ENCODE measurements around the gene CTRL.
"Not testable (repeated sequence)": the region's sequence is repeated elsewhere in the genome, so short reads cannot be mapped to it uniquely, and the experiment has no call there.

Gene CTRL

GRCh38 chr16:67940446-67941089 lies 8.9 kb upstream of the CTRL start:
- DNase-seq, result no peak

DNA sequence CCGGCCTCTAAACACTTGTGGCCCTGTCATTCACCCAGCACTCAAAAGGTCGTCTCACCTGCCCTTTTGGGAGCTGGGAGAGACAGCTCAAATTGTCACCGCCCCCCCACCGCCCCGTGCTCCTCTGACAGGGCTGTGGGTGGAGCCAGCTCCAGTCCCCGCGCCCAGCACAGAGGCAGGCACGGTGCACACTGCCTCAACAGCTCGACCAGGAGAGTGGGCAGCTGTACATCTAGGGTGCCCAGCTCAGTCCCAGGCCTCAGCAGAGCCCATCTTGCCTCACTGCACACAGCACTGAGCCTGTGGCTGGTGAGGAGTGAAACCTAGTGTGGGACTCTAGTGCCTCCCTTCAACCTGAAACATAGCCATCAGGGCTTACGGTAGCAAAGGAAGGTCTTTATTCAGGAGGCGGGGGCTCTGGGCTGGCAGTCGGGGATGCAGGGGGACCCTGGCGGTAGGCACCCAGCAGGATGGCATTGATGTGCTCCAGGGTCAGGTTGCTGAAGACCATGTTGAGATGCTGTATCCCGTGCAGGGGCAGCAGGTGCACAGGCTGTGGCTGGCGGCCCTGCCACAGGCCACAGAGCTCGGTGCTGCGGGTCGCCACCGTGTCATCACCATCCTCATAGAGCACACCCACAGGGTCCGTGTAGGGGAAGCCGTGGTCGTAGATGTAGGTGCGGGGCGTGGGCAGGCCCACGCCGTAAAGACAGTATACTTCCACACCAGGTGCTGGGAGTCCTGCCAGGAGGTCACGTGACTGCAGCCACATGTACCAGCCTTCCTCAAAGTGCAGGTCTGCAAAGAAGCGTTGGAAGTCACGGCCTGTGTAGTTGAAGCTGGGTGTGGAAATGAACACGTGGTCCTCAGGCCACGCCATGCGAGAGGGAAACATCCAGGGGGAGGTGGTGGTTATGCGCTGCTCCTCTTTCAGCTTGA lies 8.1 kb upstream of the CTRL start:
- DNase-seq, result peak; percentile 34

DNA sequence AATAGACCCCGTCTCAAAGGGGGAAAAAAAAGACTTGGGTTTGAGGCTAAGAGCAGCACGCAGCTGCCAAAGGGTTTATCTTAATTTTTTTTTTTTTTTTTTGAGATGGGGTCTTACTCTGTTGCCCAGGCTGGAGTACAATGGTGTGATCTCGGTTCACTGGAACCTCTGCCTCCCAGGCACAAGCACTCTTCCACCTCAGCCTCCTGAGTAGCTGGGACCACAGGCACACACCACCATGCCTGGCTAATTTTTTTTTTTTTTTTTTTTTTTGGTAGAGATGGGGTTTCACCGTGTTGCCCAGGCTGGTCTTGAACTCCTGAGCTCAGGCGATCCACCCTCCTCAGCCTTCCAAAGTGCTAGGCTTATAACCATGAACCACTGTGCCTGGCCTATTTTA lies 6.1 kb upstream of the CTRL start:
- not testable (repeated sequence) for DNase-seq

DNA sequence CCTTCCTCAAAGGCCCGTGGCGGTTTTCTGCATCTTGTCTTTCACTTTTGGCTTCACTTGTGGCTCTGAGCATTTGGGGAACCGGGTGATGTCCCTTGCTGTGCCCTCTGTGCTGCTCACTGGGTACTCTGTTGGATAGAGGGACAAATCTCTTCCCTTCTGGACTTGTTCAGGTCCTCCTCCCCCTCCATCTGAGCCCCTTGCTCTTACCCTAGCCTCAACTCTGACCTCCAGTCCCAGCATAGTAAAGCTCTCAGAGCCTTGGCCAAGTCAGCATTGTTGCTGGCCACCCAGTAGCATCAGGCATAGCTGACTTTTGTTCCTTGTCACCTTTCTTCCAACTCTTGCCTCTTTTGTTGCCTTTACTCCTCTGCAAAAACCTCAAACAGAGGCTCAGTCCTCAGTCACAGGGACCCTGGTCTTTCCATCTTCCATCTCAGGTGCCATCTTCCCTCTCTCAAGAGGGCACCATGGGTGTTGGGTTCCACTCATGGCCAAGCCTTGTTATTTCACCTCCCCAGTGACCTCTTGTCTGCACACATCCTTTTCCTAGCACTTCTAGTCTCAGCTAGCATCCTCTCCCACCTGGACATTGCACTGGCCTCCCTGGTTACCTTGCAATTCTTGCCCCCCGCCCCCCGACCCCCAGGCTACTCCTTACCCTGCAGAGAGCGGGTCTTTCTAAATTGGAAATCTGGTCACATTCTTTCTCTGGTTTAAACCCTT lies 5.4 kb upstream of the CTRL start:
- peak; percentile 79 for DNase-seq

- DNase-seq, result no peak
These were observed 4.6 kb upstream of the CTRL start, which contains the start of gene PSMB10 for GRCh38 chr16:67936124-67936879. Gene PSMB10 (minus strand): TSS chr16:67936850. CDS start chr16:67936749, 101 bp downstream.

DNA sequence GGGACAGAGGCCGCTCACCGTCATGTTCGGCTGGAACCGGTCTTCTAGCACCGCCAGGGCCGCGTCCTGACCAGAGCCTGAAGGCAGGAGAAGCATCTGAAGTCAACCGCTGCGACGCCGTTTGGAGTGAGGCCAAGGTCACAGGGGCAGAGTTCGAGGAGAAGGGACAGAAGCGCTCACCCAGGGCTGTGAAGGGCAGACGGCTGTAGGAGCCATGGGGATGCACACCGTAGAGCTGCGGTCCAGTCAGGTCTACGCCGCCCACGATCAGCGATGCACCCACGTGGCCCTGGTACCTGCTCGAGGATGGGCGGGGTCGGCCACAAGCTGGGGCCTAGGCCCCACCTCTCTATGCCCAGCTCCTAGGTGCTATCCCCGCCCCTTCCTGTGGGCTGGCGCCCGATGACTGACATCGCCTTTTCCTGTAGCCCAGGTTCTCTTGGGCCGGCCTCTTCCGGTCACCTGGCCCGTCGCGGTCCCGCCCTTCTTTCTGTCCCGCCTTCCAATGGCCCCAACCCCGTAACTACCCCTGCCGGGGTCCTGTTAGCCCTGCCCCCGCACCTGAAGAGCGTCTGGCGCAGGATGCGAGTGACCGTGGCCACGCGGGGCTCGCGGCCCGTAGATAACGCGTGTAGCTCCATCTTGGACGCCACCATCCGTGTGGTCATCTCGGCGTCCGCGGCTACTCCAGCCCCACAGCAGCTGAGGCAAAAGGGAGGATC lies 3.9 kb upstream of the CTRL start:
- DNase-seq, result peak; percentile 97

DNA sequence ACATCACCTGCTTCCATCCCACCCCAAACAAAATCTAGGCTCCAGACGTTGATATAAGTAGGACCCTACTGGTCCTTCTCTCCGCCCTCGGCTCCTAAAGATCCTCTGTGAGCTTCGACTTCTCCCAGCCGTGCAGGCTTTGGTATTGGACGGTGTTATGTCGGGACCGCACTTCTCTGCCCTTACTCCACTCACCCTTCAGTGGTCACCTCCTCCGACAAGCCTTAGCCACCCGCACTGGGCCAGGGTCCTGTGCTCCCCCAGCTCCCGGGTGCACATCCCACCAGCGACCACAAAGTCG lies 3.4 kb upstream of the CTRL start:
- DNase-seq, result no peak

DNA sequence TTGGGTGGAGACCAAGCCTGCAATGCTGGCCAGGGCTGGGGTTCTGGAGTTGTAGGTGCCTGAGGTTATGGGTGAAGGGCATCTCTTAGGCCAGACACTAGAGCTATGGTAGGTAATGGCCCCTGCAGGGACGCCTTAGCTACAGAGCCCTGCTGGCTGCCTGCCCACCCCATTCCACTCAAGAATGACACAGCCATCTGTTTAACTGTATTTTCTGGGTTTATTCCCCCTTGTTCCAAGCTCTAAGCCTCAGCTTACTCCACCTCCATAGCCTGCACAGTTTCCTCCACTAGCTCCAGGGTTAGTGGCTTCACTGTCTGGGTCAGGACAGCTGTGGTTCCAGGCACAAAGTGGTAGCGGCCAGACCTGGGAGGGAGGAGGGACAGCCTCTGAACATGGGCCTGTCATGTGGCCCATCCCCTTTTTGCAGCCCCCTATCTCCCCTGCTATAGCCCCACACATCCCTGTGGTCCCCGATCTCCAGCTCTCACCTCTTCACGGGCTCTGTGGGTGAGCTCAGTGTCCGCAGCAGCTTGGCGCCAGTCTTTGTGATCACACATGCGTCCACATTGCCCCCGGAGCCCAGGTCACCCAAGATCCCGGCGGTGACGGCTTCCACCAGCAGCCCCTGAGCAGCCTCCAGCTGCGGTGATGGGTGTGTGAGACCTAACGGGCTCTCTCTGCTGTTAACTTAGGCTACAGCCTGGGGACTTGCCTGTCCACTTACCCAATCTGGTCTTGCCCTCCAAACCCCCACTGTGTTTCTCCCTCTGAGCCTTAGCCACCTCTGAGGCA lies 2.8 kb upstream of the CTRL start:
- no peak for DNase-seq

DNA sequence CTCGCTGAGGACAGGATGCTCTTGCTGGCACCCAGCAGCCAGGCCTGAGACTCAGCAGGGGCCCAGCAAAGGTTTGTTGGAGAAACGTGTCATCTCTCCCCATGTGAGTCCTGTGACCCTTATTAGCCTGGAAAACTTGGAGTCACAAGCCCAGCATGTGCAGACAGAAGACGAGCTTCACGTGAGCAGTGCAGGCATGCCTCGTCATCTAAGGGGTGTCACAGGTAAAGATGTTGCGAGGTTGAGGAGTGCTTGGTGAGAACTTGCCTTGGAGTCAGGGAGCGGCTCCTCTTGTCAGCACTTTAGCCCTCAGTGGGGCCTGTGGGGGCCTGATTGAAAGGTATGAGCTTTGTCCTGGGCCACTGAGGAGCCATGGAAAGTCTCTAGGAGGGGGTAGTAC lies 2.1 kb upstream of the CTRL start:
- DNase-seq, result no peak

DNA sequence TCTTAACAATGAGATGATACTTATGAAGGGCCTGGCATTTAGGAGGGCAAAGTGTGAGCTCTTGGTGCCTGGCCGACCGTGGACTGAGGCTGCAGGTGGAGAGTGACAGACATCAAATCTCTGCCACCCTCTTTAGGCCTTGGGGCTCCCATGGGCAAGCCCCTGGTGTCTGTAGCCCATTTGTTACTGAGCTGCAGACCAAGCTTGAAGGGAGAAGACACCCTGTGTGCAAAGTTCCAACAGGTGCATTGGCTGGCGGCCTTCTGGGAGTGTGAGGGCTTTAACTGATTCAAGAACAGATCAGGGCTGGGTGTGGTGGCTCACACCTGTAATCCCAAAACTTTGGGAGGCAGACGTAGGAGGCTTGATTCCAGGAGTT lies 789 bp upstream of the CTRL start:
- DNase-seq, result no peak

- DNase-seq, result no peak
These were observed 917 bp downstream of the CTRL start for GRCh38 chr16:67930678-67931211.

GRCh38 chr16:67930191-67930590 lies 1.5 kb downstream of the CTRL start:
- DNase-seq, result no peak

- DNase-seq, result peak; percentile 79
These were observed 2.9 kb downstream of the CTRL start for GRCh38 chr16:67928561-67929364.

DNA sequence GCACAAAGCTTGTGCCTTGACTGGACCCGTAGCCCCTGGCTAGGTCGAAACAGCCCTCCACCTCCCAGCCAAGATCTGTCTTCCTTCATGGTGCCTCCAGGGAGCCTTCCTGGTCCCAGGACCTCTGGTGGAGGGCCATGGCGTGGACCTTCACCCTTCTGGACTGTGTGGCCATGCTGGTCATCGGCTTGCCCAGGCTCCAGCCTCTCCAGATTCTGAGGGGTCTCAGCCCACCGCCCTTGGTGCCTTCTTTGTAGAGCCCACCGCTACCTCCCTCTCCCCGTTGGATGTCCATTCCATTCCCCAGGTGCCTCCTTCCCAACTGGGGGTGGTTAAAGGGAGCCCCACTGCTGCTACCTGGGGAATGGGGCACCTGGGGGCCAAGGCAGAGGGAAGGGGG lies 3.5 kb downstream of the CTRL start:
- no peak for DNase-seq

DNA sequence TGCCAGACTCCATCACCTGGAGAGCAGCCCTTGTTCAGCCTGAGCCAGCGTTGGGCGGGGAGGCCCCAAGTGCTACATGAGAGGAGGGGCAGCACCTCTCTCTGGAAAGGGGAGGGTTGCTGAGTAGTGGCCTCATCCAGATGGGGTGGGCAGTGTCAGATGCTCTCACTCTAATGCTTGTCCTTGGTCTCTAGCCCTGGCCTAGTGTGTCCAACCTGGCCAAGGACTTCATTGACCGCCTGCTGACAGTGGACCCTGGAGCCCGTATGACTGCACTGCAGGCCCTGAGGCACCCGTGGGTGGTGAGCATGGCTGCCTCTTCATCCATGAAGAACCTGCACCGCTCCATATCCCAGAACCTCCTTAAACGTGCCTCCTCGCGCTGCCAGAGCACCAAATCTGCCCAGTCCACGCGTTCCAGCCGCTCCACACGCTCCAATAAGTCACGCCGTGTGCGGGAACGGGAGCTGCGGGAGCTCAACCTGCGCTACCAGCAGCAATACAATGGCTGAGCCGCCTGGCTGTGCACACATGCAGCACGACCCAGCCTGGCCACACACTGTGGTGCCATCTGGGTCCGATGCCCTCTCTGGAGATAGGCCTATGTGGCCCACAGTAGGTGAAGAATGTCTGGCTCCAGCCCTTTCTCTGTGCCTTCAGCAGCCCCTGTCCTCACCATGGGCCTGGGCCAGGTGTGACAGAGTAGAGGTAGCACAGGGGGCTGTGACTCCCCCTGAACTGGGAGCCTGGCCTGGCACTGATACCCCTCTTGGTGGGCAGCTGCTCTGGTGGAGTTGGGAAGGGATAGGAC lies 4.3 kb downstream of the CTRL start:
- DNase-seq, result no peak

DNA sequence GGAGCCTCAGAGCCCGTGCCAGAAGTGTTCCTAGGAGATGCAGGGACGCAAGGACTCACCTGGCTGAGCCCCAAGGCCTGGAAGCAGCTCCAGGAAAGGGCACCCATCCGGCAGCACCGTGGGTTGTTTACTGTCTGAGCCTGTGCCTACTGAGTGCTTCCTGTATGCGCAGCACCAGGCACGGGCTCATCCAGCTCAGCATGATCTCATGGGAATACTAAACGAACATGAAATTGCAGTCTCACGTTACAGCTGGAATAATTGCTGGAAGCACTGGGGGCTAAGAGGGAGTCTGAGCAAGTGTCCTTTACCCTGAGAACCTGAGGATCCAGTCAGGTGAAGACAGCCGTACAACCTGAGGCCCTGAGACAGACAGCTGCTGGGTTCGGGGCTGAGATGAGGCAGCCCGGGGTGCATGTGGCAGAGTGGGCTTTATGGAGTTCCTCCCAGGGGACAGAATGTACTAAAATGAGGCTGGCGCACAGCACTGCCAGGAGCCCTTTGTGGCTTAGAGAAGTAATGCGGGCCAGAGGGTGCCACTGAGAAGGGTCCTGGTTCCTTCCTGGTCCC lies 5.4 kb downstream of the CTRL start:
- DNase-seq, result no peak

DNA sequence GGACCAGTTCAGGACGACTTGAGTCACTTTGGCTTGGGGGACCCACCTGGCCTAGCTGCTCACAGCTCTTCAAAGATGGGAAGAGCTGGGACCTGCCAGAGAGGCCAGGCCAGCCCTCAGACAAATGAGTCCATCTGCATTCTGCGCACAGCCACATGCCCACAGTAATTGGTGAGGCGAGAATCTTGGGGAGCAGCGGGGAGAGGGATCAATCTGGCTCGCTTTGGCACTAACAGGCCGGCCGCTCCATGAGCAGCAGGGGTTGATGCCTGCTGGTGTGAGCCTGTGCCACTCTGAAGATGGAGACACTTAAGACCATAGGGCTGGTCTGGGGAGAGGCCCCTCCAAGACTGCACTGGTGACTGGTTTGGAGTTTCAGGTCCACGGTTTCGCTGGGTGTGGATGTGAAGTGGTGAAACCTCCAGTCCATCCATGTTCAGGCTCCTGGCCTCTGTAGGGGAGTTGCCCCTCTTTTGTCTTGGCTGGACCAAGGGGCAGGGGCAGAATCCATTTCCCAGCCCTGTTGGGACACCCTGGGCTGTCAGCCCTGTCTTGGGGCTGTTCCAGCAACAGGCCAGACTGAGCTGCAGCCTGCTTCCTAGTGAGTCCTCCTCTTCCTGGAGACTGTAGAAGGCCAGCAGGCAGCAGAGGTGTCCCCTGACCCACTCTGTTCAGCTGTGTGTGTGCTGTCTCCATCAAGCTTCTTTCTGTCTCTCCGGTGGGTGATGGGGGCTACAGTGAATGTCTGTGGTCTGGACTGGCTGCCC lies 7.3 kb downstream of the CTRL start:
- no peak for DNase-seq

DNA sequence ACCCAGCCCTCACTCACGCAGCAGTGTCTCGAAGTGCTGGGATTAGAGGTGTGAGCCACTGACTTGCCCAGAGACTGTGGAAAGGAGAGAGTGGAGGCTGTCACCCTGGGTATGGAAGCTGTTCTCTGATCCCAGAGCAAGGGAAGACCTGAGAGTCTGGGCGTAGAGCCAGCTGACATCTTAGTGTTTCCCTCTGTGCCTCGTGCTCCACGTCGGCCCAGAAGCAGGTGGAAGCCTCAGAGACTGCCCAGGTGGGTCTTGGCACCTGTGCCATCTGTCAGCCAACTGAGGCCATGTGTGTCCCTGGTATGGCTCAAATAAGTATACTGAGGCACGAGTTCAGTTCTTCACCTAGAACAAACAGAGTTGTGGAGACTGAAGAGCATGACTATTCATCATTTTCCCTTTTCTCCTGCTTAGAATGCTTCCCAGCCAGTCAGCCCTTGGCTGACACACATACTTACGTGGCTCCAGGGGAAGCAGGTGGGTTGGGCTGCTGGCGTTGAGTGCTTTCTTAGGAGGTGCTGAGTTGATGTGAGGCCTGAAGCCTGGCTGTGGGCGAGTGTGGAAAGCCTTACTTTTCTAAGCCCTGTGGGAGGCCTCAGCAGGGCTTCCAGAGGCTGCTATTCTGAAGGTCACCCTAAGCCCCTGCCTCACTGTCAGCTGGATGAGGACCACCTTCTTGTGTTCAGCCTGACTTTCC lies 8.1 kb downstream of the CTRL start:
- no peak for DNase-seq
